ENCODE results near the gene KRTAP21-1.

GRCh38 chr21:30719401-30719800 lies 35.8 kb downstream of the KRTAP21-1 start:
- TF ChIP-seq CTCF (IDR thresholded peaks at IDR 0.05) = no peak
- no peak for TF ChIP-seq EP300 (IDR thresholded peaks at IDR 0.05)
- no peak for TF ChIP-seq POLR2A (IDR thresholded peaks at IDR 0.05)
- no peak for TF ChIP-seq POLR2AphosphoS5 (IDR thresholded peaks at IDR 0.05)

Measured in gastroesophageal sphincter (tissue), 3 donors.